HEK293 (cell line): Measurements from ENCODE around the gene HDAC8.

Source experiments
- CTCF ChIA-PET: fragments of 350-600 bp; formaldehyde crosslinking; extraction: SDS; loops from one replicate; lab custom pipeline; 2021; ENCODE audit warnings: antibody characterized with exemption; lab: Yijun Ruan, JAX
- POLR2A ChIA-PET: fragments of 300-600 bp; formaldehyde crosslinking; extraction: SDS; loops from one replicate; lab custom pipeline; 2020; ENCODE audit warnings: antibody characterized with exemption, inconsistent platforms; lab: Yijun Ruan, JAX
- H3K27ac ChIP-seq: fragments of 200-500 bp; sonication (Bioruptor generic); 2 replicates; pipeline ENCODE4 v1.5.1; 2014; ENCODE audit warnings: low read depth, low read length, control low read depth, inconsistent platforms; ENCODE audit errors: extremely low read depth
- H3K36me3 ChIP-seq, 2 experiments: fragments of 200-500 bp in 1 of 2; sonication (Bioruptor generic) in 1 of 2; 1 replicate in 1 of 2; 2 replicates in 1 of 2; pipeline ENCODE4 v1.5.1; 2014 to 2017; ENCODE audit warnings: inconsistent platforms in 2 of 2, low read length in 2 of 2; ENCODE audit not compliant: control insufficient read depth in 2 of 2, insufficient read depth in 1 of 2
- H3K4me1 ChIP-seq: fragments of 200-500 bp; sonication (Bioruptor generic); 2 replicates; pipeline ENCODE4 v1.5.1; 2014; ENCODE audit warnings: mild to moderate bottlenecking, low read length, inconsistent platforms; ENCODE audit not compliant: control insufficient read depth, insufficient read depth
- H3K4me3 ChIP-seq: 2 replicates; pipeline ENCODE4 v1.5.1; 2011; ENCODE audit warnings: low read depth, mild to moderate bottlenecking, control low read depth, low read length, moderate library complexity
- H3K9me3 ChIP-seq: fragments of 200-500 bp; sonication (Bioruptor generic); 2 replicates; pipeline ENCODE4 v1.5.1; 2014; ENCODE audit warnings: low read depth, low read length, inconsistent platforms; ENCODE audit not compliant: control insufficient read depth, insufficient read depth
- GLIS1 ChIP-seq: fragments of 450-650 bp; formaldehyde crosslinking; IDR thresholded peaks from 2 replicates; pipeline ENCODE4 v1.5.1; 2016; ENCODE audit warnings: missing biosample characterization, missing genetic modification characterization
- HOXD13 ChIP-seq: sonication (generic); formaldehyde crosslinking; IDR thresholded peaks from 2 replicates; pipeline ENCODE4 v1.8.0; 2022; ENCODE audit warnings: missing genetic modification reagents, borderline replicate concordance
- KLF1 ChIP-seq: fragments of 450-650 bp; formaldehyde crosslinking; IDR thresholded peaks from 2 replicates; pipeline ENCODE4 v1.5.1; 2016; ENCODE audit warnings: missing biosample characterization, missing genetic modification characterization
- SCRT2 ChIP-seq: fragments of 450-650 bp; formaldehyde crosslinking; IDR thresholded peaks from 2 replicates; pipeline ENCODE4 v1.5.1; 2016; ENCODE audit warnings: missing biosample characterization, missing genetic modification characterization
- ZBTB20 ChIP-seq: fragments of 450-650 bp; formaldehyde crosslinking; IDR thresholded peaks from 2 replicates; pipeline ENCODE4 v1.5.1; 2016; ENCODE audit warnings: missing biosample characterization, missing genetic modification characterization
- ZNF10 ChIP-seq: fragments of 450-650 bp; formaldehyde crosslinking; IDR thresholded peaks from 2 replicates; pipeline ENCODE4 v1.5.1; 2017; ENCODE audit warnings: missing biosample characterization, missing genetic modification characterization
- ZNF112 ChIP-seq: fragments of 450-650 bp; formaldehyde crosslinking; IDR thresholded peaks from 2 replicates; pipeline ENCODE4 v1.5.0; 2017; ENCODE audit warnings: missing biosample characterization, missing genetic modification characterization
- ZNF184 ChIP-seq: fragments of 450-650 bp; IDR thresholded peaks from 2 replicates; pipeline ENCODE4 v1.5.1; 2018; ENCODE audit warnings: missing biosample characterization, mild to moderate bottlenecking, missing genetic modification characterization
- ZNF202 ChIP-seq: fragments of 450-650 bp; formaldehyde crosslinking; IDR thresholded peaks from 2 replicates; pipeline ENCODE4 v1.5.1; 2016; ENCODE audit warnings: missing biosample characterization, missing genetic modification characterization, borderline replicate concordance
- ZNF239 ChIP-seq: fragments of 450-650 bp; formaldehyde crosslinking; IDR thresholded peaks from 2 replicates; pipeline ENCODE4 v1.5.1; 2016; ENCODE audit warnings: missing biosample characterization, missing genetic modification characterization
- ZNF37A ChIP-seq: fragments of 450-650 bp; IDR thresholded peaks from 2 replicates; pipeline ENCODE4 v1.5.1; 2018; ENCODE audit warnings: missing biosample characterization, missing genetic modification characterization
- ZNF426 ChIP-seq: fragments of 450-650 bp; formaldehyde crosslinking; IDR thresholded peaks from 2 replicates; pipeline ENCODE4 v1.5.1; 2017; ENCODE audit warnings: missing biosample characterization, missing genetic modification characterization, mild to moderate bottlenecking, inconsistent platforms, moderate library complexity
- ZNF473 ChIP-seq: fragments of 450-650 bp; formaldehyde crosslinking; IDR thresholded peaks from 2 replicates; pipeline ENCODE4 v1.5.1; 2017; ENCODE audit warnings: missing biosample characterization, missing genetic modification characterization
- ZNF529 ChIP-seq: fragments of 450-650 bp; formaldehyde crosslinking; IDR thresholded peaks from 2 replicates; pipeline ENCODE4 v1.5.1; 2017; ENCODE audit warnings: missing genetic modification characterization, missing biosample characterization; ENCODE audit not compliant: insufficient replicate concordance
- ZNF544 ChIP-seq: fragments of 450-650 bp; formaldehyde crosslinking; IDR thresholded peaks from 2 replicates; pipeline ENCODE4 v1.5.0; 2017; ENCODE audit warnings: missing biosample characterization, missing genetic modification characterization
- ZNF571 ChIP-seq: fragments of 450-650 bp; formaldehyde crosslinking; IDR thresholded peaks from 2 replicates; pipeline ENCODE4 v1.5.0; 2017; ENCODE audit warnings: missing biosample characterization, missing genetic modification characterization
- ZNF621 ChIP-seq: fragments of 450-650 bp; formaldehyde crosslinking; IDR thresholded peaks from 2 replicates; pipeline ENCODE4 v1.5.1; 2017; ENCODE audit warnings: missing biosample characterization, missing genetic modification characterization
- ZNF629 ChIP-seq: fragments of 450-650 bp; formaldehyde crosslinking; IDR thresholded peaks from 2 replicates; pipeline ENCODE4 v1.5.1; 2017; ENCODE audit warnings: missing biosample characterization, missing genetic modification characterization
- ZNF660 ChIP-seq: fragments of 450-650 bp; IDR thresholded peaks from 2 replicates; pipeline ENCODE4 v1.5.1; 2018; ENCODE audit warnings: missing biosample characterization, mild to moderate bottlenecking, missing genetic modification characterization
- ZNF76 ChIP-seq: fragments of 450-650 bp; formaldehyde crosslinking; IDR thresholded peaks from 2 replicates; pipeline ENCODE4; 2016; ENCODE audit warnings: low read depth, missing biosample characterization, missing genetic modification characterization, borderline replicate concordance
- ZNF837 ChIP-seq: fragments of 450-650 bp; formaldehyde crosslinking; IDR thresholded peaks from 2 replicates; pipeline ENCODE4 v1.5.1; 2016; ENCODE audit warnings: missing biosample characterization, missing genetic modification characterization
- TF ChIP-seq, protein P1 (sequence below): fragments of 450-650 bp; formaldehyde crosslinking; IDR thresholded peaks from 2 replicates; pipeline ENCODE4 v1.5.1; 2017; ENCODE audit warnings: missing biosample characterization, mild to moderate bottlenecking, missing genetic modification characterization, moderate library complexity
- TF ChIP-seq, protein P2 (sequence below): fragments of 450-650 bp; formaldehyde crosslinking; IDR thresholded peaks from 2 replicates; pipeline ENCODE4 v1.5.1; 2016; ENCODE audit warnings: missing biosample characterization, missing genetic modification characterization
- TF ChIP-seq, protein P3 (sequence below): fragments of 450-650 bp; formaldehyde crosslinking; IDR thresholded peaks from 2 replicates; pipeline ENCODE4 v1.5.1; 2016; ENCODE audit warnings: missing biosample characterization, missing genetic modification characterization

Gene HDAC8

DNA sequence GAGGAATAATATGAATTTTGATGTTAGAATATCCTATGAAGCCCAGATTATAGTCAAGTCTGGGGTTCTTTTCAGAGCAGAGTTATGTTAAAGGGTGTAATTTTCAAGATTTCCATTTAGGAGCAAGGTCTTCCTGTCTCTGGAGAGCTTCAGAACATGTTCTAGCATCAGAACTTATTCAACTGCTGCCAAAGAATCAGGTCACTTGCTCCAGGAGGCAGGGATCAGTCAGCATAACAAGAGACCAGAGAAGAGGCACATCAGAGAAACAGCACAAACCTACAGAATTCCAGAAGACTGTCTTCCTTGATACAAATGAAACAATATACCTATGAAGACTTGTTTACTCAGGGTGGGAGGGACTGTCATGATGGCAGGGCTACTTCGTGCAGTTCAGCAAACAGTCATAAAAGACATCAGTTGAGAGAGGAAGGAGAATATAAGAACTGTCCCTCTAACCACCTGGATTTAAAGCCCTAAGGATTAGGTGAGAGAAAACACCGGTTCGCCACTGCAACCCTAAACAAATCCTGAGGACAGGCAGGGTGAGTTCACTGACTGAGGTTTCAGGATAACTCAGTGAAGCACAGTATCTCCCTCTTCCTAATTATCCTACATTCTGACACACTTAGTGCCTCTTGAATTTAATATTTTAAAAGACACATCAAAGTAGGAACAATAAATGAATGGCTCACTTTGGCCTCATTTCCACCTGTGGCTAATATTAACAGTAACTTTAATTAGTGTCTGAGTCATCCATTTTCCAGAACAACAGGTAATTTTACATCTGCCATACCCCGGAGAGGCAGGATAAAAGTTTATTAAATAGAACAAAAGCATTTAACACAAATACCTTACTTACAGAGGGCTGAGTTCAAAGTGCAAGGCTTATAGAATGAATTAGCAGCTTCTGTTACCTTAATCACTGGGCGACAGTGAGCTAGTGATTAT lies 93.0 kb downstream of the HDAC8 start:
- peaks cover 0 to 3% of the 10 kb centered on the region in 2 experiments; a peak in 1 of 3 replicates for H3K36me3 ChIP-seq
- no peaks in the 10 kb centered on the region for H3K4me1 ChIP-seq
- no peaks in the 10 kb centered on the region; the same call in none of the 2 replicates for H3K9me3 ChIP-seq
- CTCF ChIA-PET = interaction anchor here (0.6 to 0.8 kb wide), 2 partner anchors 10 to 1513 kb away, joined by 3 read pairs; no protein-coding TSS in a partner anchor
- TF ChIP-seq GLIS1 (tag by site-specific recombination) = no peak
- peak; percentile 56; the same call in 1 of the 2 replicates for TF ChIP-seq SCRT2 (tag by site-specific recombination)
- TF ChIP-seq, protein P1, sequence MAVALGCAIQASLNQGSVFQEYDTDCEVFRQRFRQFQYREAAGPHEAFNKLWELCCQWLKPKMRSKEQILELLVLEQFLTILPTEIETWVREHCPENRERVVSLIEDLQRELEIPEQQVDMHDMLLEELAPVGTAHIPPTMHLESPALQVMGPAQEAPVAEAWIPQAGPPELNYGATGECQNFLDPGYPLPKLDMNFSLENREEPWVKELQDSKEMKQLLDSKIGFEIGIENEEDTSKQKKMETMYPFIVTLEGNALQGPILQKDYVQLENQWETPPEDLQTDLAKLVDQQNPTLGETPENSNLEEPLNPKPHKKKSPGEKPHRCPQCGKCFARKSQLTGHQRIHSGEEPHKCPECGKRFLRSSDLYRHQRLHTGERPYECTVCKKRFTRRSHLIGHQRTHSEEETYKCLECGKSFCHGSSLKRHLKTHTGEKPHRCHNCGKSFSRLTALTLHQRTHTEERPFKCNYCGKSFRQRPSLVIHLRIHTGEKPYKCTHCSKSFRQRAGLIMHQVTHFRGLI (tag by site-specific recombination) = peak; percentile 92
- TF ChIP-seq ZNF37A (tag by site-specific recombination) = no peak
- no peak for TF ChIP-seq ZNF10
- no peak overlapping the region for H3K27ac ChIP-seq
- no peak overlapping the region for H3K4me3 ChIP-seq
- POLR2A ChIA-PET = no interaction called here

DNA sequence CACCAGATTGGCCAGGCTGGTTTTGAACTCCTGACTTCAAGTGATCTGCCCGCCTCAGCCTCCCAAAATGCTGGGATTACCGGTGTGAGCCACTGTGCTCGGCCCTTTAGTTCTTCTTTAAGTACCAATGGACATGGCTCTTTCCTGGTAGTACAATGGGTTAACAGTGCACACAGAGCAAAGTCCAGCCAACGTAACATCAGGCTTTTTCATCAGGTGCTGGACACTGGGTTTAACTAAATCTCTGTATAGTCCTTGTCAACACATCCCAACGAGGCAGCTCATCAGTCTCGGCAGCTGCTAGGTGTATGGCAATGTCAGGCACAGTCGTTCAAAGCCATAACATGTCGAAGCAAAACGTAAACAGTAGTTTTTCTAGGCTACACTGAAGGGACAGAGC lies 93.8 kb downstream of the HDAC8 start:
- Histone ChIP-seq H3K4me3 (no peak overlapping the region), H3K36me3 (peaks cover 0 to 3% of the 10 kb centered on the region in 2 experiments; a peak in 1 of 3 replicates)
- CTCF ChIA-PET = interaction anchor here (0.8 kb wide), 1 partner anchor 10 kb away, joined by 3 read pairs; no protein-coding TSS in a partner anchor
- TF ChIP-seq HOXD13 (no peak), ZNF621 (tag by site-specific recombination) (no peak), ZNF629 (tag by site-specific recombination) (no peak)
- TF ChIP-seq, all 188 proteins: peak for 0
- Histone ChIP-seq H3K4me1 (no peaks in the 10 kb centered on the region), H3K9me3 (no peaks in the 10 kb centered on the region; the same call in none of the 2 replicates), H3K27ac (no peak overlapping the region)
- POLR2A ChIA-PET = no interaction called here

DNA sequence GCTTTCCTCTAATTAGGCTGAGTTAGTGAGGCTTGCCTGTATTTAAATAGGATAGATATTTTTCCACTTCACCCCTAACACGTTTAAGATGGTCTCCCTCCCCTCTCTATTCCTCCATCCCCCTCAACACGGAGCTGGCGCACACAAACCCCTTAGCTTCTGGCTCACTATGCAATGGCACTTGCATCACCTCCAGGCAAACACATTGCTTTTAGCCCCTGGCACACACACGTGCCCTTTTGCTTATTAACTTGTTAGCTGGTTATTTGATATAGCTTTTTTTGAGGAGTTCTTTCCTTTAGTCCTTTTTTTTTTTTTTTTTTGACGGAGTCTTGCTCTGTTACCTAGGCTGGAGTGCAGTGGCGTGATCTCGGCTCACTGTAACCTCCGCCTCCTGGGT lies 94.3 kb downstream of the HDAC8 start:
- POLR2A ChIA-PET = no interaction called here
- no peak for TF ChIP-seq ZNF544 (tag by site-specific recombination)
- TF ChIP-seq ZNF112 (tag by site-specific recombination) = no peak
- TF ChIP-seq ZNF202 (tag by site-specific recombination) = no peak
- no peak for TF ChIP-seq ZNF473 (tag by site-specific recombination)
- TF ChIP-seq, protein P2, sequence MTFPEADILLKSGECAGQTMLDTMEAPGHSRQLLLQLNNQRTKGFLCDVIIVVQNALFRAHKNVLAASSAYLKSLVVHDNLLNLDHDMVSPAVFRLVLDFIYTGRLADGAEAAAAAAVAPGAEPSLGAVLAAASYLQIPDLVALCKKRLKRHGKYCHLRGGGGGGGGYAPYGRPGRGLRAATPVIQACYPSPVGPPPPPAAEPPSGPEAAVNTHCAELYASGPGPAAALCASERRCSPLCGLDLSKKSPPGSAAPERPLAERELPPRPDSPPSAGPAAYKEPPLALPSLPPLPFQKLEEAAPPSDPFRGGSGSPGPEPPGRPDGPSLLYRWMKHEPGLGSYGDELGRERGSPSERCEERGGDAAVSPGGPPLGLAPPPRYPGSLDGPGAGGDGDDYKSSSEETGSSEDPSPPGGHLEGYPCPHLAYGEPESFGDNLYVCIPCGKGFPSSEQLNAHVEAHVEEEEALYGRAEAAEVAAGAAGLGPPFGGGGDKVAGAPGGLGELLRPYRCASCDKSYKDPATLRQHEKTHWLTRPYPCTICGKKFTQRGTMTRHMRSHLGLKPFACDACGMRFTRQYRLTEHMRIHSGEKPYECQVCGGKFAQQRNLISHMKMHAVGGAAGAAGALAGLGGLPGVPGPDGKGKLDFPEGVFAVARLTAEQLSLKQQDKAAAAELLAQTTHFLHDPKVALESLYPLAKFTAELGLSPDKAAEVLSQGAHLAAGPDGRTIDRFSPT = no peak
- no peak for TF ChIP-seq ZNF426 (tag by site-specific recombination)
- TF ChIP-seq KLF1 (tag by site-specific recombination) = no peak
- TF ChIP-seq ZNF10 = no peak
- TF ChIP-seq ZNF660 (tag by site-specific recombination) = no peak
- TF ChIP-seq ZNF529 (tag by site-specific recombination) = no peak
- TF ChIP-seq ZNF184 (tag by site-specific recombination) = no peak
- TF ChIP-seq, protein P3, sequence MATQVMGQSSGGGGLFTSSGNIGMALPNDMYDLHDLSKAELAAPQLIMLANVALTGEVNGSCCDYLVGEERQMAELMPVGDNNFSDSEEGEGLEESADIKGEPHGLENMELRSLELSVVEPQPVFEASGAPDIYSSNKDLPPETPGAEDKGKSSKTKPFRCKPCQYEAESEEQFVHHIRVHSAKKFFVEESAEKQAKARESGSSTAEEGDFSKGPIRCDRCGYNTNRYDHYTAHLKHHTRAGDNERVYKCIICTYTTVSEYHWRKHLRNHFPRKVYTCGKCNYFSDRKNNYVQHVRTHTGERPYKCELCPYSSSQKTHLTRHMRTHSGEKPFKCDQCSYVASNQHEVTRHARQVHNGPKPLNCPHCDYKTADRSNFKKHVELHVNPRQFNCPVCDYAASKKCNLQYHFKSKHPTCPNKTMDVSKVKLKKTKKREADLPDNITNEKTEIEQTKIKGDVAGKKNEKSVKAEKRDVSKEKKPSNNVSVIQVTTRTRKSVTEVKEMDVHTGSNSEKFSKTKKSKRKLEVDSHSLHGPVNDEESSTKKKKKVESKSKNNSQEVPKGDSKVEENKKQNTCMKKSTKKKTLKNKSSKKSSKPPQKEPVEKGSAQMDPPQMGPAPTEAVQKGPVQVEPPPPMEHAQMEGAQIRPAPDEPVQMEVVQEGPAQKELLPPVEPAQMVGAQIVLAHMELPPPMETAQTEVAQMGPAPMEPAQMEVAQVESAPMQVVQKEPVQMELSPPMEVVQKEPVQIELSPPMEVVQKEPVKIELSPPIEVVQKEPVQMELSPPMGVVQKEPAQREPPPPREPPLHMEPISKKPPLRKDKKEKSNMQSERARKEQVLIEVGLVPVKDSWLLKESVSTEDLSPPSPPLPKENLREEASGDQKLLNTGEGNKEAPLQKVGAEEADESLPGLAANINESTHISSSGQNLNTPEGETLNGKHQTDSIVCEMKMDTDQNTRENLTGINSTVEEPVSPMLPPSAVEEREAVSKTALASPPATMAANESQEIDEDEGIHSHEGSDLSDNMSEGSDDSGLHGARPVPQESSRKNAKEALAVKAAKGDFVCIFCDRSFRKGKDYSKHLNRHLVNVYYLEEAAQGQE (tag by site-specific recombination) = no peak
- TF ChIP-seq ZNF239 (tag by site-specific recombination) = no peak
- no peak for TF ChIP-seq ZNF837
- no peak for TF ChIP-seq ZNF76 (tag by site-specific recombination)
- no peak for TF ChIP-seq SCRT2 (tag by site-specific recombination)
- no peak for TF ChIP-seq ZNF571 (tag by site-specific recombination)
- no peak for TF ChIP-seq ZBTB20 (tag by site-specific recombination)
- TF ChIP-seq, all 188 proteins: peak for 0
- CTCF ChIA-PET = interaction anchor here (0.6 to 0.8 kb wide), 2 partner anchors 9 to 179 kb away, joined by 3 to 4 read pairs; no protein-coding TSS in a partner anchor

More for the DNA sequence above, 94.3 kb downstream of the HDAC8 start:
- H3K36me3 ChIP-seq = peaks cover 0 to 2% of the 10 kb centered on the region in 2 experiments; a peak in 1 of 3 replicates
- H3K4me1 ChIP-seq = no peaks in the 10 kb centered on the region
- H3K27ac ChIP-seq = no peak overlapping the region
- no peak overlapping the region for H3K4me3 ChIP-seq
- H3K9me3 ChIP-seq = no peaks in the 10 kb centered on the region; the same call in none of the 2 replicates
